GM18867 (cell line): ENCODE data around the gene LMOD3.
A peak's percentile ranks its signal among the peaks of the same experiment; 100 is the strongest.

ENCODE experiments used
- ATAC-seq: cut with Tn5 transposase; IDR thresholded peaks from one replicate; pipeline ENCODE4 v1.9.1; 2021; ENCODE audit warnings: mild to moderate bottlenecking, moderate library complexity; ENCODE audit not compliant: unreplicated experiment

Gene LMOD3

GRCh38 chr3:69122403-69122802, at the start of gene LMOD3:
Gene LMOD3 (minus strand): TSS chr3:69122595. CDS start chr3:69122386, 209 bp downstream.
- ATAC-seq, result no peak

GRCh38 chr3:69172058-69172457, 49.7 kb upstream of the LMOD3 start:
- ATAC-seq, result no peak

GRCh38 chr3:69166446-69166845, 44.1 kb upstream of the LMOD3 start:
- no peak for ATAC-seq

GRCh38 chr3:69165744-69166143, 43.3 kb upstream of the LMOD3 start:
- ATAC-seq, result no peak

- ATAC-seq, result no peak
Measured at GRCh38 chr3:69164296-69164695, 41.9 kb upstream of the LMOD3 start.

GRCh38 chr3:69162308-69162980, 40.0 kb upstream of the LMOD3 start:
- no peak for ATAC-seq

GRCh38 chr3:69161587-69162307, 39.4 kb upstream of the LMOD3 start:
- ATAC-seq, result no peak

GRCh38 chr3:69160525-69160924, 38.1 kb upstream of the LMOD3 start:
- ATAC-seq, result no peak

- no peak for ATAC-seq
Measured at GRCh38 chr3:69160107-69160506, 37.7 kb upstream of the LMOD3 start.

GRCh38 chr3:69149586-69149985, 27.2 kb upstream of the LMOD3 start:
- ATAC-seq, result no peak

GRCh38 chr3:69145688-69146087, 23.3 kb upstream of the LMOD3 start:
- ATAC-seq, result no peak

- ATAC-seq, result no peak
Measured at GRCh38 chr3:69144631-69145245, 22.3 kb upstream of the LMOD3 start.

GRCh38 chr3:69143612-69144011, 21.2 kb upstream of the LMOD3 start:
- ATAC-seq, result no peak

GRCh38 chr3:69142797-69143454, 20.5 kb upstream of the LMOD3 start:
- no peak for ATAC-seq

GRCh38 chr3:69142090-69142489, 19.7 kb upstream of the LMOD3 start:
- ATAC-seq, result no peak

- ATAC-seq, result no peak
Measured at GRCh38 chr3:69141313-69141712, 18.9 kb upstream of the LMOD3 start.

GRCh38 chr3:69137412-69137811, 15.0 kb upstream of the LMOD3 start:
- no peak for ATAC-seq

- ATAC-seq, result no peak
Measured at GRCh38 chr3:69137005-69137404, 14.6 kb upstream of the LMOD3 start.

GRCh38 chr3:69130689-69131088, 8.3 kb upstream of the LMOD3 start:
- peak; percentile 100 for ATAC-seq

- no peak for ATAC-seq
Measured at GRCh38 chr3:69129531-69129930, 7.1 kb upstream of the LMOD3 start.

GRCh38 chr3:69128509-69128908, 6.1 kb upstream of the LMOD3 start:
- no peak for ATAC-seq

- no peak for ATAC-seq
Measured at GRCh38 chr3:69126999-69127398, 4.6 kb upstream of the LMOD3 start.
